ENCODE data around the gene EPHA5. TPM values are rescaled to one million over a fixed set of nuclear protein-coding genes. Genes with fewer than 3 reads are reported as not detected.

Gene EPHA5
- polyA plus RNA-seq, 6 donors from 2014 or later, result not detected

- Mint-ChIP-seq H3K27me3 (no peaks in the 10 kb centered on the region), H3K9me3 (peaks cover 0 to 6% (median 2%) of the 10 kb centered on the region in 7 donors), H3K4me1 (no peaks in the 10 kb centered on the region), H3K4me3 (no peak overlapping the region), H3K36me3 (no peaks in the 10 kb centered on the region), H3K27ac (no peak overlapping the region)
- DNase-seq (no peak), ATAC-seq (ENCODE audit: low read depth in 2 of 2) (no peak)
Observed at GRCh38 chr4:65510976-65511375, 159.3 kb downstream of the EPHA5 start.

DNA sequence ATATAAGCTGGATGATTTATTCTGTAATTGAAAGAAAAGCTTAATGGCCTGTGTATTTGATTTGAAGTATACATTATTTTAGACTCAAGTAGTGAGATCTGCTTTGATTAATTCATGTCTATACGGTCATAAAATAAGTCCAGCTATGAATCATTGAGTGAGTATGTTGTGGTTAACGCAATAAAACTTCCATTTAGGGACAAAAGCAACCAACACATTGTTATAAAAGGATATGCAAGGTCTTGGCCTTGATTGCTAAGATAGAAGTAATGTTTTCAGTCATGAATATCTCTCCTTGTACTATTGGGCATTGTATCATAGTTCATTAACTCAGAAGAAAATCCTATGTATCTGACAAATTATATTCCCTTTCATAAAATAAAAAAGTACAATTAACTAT is 162.1 kb downstream of the EPHA5 start:
- H3K36me3 Mint-ChIP-seq, result no peaks in the 10 kb centered on the region
- no peak overlapping the region for H3K27ac Mint-ChIP-seq
- no peaks in the 10 kb centered on the region for H3K4me1 Mint-ChIP-seq
- H3K4me3 Mint-ChIP-seq, result no peak overlapping the region
- no peaks in the 10 kb centered on the region for H3K27me3 Mint-ChIP-seq
- ATAC-seq (ENCODE audit: low read depth in 2 of 2) (no peak), DNase-seq (no peak)
- peaks cover 0 to 6% (median 0%) of the 10 kb centered on the region in 7 donors for H3K9me3 Mint-ChIP-seq

DNA sequence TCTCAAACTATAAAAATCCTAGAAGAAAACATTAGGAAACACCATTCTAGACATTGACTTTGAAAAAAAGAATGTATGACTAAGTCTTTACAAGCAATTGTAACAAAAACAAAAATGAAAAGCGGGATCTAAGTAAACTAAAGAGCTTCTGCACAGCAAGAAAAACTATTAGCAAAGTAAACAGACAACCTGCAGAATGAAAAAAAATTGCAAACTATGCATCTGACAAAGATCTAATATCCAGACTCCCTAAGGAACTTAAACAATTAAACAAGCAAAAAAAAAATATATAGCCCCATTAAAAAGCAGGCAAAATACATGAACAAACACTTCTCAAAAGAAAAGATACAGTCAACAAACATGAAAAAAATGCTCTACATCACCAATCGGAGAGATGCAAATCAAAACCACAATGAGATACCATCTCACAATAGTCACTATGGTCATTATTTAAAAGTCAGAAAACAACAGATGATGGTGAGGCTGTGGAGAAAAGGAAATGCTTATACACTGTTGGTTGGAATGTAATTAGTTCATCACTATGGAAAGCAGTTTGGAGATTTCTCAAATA is 168.1 kb downstream of the EPHA5 start:
- Mint-ChIP-seq H3K27ac (no peak overlapping the region), H3K4me3 (no peak overlapping the region), H3K36me3 (no peaks in the 10 kb centered on the region), H3K9me3 (peaks cover 0 to 8% (median 0%) of the 10 kb centered on the region in 7 donors), H3K4me1 (no peaks in the 10 kb centered on the region), H3K27me3 (no peaks in the 10 kb centered on the region)
- ATAC-seq (ENCODE audit: low read depth in 2 of 2) (no peak), DNase-seq (no peak)

GRCh38 chr4:65498606-65499005 is 171.7 kb downstream of the EPHA5 start:
- Mint-ChIP-seq H3K4me1 (no peaks in the 10 kb centered on the region), H3K27ac (no peak overlapping the region), H3K36me3 (no peaks in the 10 kb centered on the region), H3K27me3 (no peaks in the 10 kb centered on the region), H3K9me3 (peaks cover 0 to 8% (median 0%) of the 10 kb centered on the region in 7 donors), H3K4me3 (no peak overlapping the region)
- DNase-seq, result no peak
- no peak for ATAC-seq (ENCODE audit: low read depth in 2 of 2)

DNA sequence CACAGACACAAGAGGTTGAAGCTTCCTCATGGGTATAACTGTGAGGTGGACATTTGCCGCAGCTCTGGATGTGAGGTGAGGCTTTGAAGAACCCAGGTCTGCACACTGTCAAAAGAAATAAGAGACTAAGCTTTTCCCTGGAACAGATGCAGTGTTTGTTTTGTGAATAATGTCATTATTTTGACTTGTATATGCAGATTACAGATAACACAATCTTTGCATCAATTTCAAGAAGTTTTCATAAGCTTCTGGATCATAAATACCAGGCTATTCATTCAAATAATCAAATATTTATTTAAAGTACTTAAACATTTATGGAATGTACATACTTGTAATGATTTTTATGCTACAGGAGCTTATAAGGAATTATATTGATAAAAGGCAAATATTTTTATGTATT is 174.8 kb downstream of the EPHA5 start:
- Mint-ChIP-seq H3K4me3 (no peak overlapping the region), H3K27ac (no peak overlapping the region), H3K9me3 (peaks cover 0 to 4% (median 0%) of the 10 kb centered on the region in 7 donors), H3K4me1 (no peaks in the 10 kb centered on the region), H3K36me3 (no peaks in the 10 kb centered on the region), H3K27me3 (no peaks in the 10 kb centered on the region)
- DNase-seq (no peak), ATAC-seq (ENCODE audit: low read depth in 2 of 2) (no peak)

DNA sequence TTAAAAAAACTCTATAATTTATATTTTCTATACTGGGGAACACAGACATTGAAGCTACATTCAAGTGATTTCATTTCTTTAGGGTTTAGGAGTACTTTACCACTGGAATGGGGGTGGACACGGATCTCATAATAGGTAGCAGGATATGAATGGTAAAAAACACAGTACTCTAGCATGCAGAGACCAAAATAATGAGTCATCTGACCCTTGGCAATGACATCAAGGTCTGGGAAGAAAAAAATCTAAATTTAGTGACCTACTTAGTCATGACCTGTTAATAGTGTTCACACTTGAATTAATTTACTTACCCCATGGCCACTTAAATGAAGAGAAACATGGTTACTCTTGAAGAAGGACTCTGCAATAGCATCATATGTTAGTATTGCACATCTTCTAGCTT is 187.9 kb downstream of the EPHA5 start:
- Mint-ChIP-seq H3K27ac (no peak overlapping the region), H3K9me3 (peaks cover 0 to 5% (median 2%) of the 10 kb centered on the region in 7 donors), H3K4me3 (no peak overlapping the region), H3K27me3 (no peaks in the 10 kb centered on the region), H3K4me1 (no peaks in the 10 kb centered on the region), H3K36me3 (no peaks in the 10 kb centered on the region)
- no peak for DNase-seq
- no peak for ATAC-seq (ENCODE audit: low read depth in 2 of 2)

DNA sequence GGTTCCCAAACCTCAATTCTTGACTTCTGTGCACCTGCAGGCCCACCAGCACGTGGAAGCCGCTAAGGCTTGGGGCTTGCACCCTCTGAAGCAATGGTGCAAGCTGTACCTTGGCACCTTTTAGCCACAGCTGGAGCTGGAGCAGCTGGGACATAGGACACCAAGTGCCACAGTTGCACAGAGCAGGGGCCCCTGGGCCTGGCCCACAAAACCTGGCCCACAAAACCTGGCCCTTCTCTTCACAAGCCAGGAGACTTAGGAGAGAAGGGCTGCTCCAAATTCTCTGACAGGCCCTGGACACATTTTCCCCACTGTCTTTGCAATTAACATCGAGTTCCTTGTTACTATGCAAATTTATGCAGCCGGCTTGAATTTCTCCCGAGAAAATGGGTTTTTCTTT is 197.8 kb downstream of the EPHA5 start:
- no peak for DNase-seq
- no peak for ATAC-seq (ENCODE audit: low read depth in 2 of 2)
- H3K27me3 Mint-ChIP-seq, result no peaks in the 10 kb centered on the region
- no peaks in the 10 kb centered on the region for H3K36me3 Mint-ChIP-seq
- H3K9me3 Mint-ChIP-seq, result no peaks in the 10 kb centered on the region
- H3K4me3 Mint-ChIP-seq, result no peak overlapping the region
- H3K27ac Mint-ChIP-seq, result no peak overlapping the region
- no peaks in the 10 kb centered on the region for H3K4me1 Mint-ChIP-seq

DNA sequence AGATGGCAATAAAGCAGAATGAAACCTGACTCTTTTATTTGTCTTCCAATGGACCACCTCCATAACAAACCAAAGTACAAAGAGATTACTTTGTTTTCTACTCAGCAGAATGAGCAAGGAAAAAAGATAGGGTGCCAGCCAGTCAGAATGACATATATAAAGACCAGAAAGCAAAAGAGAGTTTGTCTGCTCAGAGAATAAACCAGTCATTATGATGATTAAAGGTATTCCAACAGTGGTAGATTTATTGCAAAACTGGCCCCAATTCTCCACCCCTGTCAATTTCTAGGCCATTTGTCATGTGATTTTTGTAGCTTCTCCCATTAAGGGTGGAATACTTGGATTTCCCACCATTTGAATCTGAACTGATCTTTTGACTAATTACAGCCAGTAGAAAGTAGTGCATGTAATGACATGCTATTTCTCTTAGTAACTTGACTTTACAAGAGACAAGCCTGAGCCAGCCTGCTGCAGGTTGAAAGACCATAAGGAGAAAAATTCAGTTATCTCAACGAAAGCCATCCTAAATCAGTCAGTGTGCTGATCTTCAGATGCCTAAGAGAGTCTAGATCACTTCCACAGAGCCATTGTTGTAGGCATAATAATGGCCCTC is 203.1 kb downstream of the EPHA5 start:
- H3K4me1 Mint-ChIP-seq, result no peaks in the 10 kb centered on the region
- no peak for ATAC-seq (ENCODE audit: low read depth in 2 of 2)
- H3K27ac Mint-ChIP-seq, result no peak overlapping the region

GRCh38 chr4:65461781-65462180 is 208.5 kb downstream of the EPHA5 start:
- Mint-ChIP-seq H3K36me3 (no peaks in the 10 kb centered on the region), H3K27me3 (no peaks in the 10 kb centered on the region), H3K27ac (no peak overlapping the region), H3K4me3 (no peak overlapping the region), H3K4me1 (no peaks in the 10 kb centered on the region), H3K9me3 (peaks cover 0 to 9% (median 0%) of the 10 kb centered on the region in 7 donors)
- DNase-seq (no peak), ATAC-seq (ENCODE audit: low read depth in 2 of 2) (no peak)

More for the DNA sequence above, 203.1 kb downstream of the EPHA5 start:
- no peaks in the 10 kb centered on the region for H3K27me3 Mint-ChIP-seq
- H3K4me3 Mint-ChIP-seq, result no peak overlapping the region
- peaks cover 0 to 9% (median 0%) of the 10 kb centered on the region in 7 donors for H3K9me3 Mint-ChIP-seq
- DNase-seq, result no peak
- no peaks in the 10 kb centered on the region for H3K36me3 Mint-ChIP-seq

DNA sequence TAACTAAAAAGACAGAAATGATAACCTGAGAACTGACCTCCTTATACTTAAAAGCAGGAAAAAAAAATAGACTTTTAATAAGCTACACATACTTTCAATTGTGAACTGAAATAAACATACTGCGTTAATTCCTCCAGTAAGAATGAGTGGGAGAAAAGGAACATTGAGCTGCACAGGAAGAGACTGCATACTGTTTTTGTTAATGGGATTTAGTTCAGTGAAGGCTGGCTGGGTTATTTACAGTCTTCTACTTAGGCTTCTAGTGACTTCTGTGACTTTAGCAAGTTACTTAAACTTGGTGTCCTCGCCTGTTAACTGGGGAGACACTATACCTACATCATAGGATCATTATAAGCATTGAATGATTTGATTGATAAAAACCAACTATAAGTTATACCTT is 213.3 kb downstream of the EPHA5 start:
- Mint-ChIP-seq H3K27me3 (no peaks in the 10 kb centered on the region), H3K27ac (no peak overlapping the region), H3K36me3 (no peaks in the 10 kb centered on the region), H3K9me3 (no peaks in the 10 kb centered on the region), H3K4me3 (no peak overlapping the region), H3K4me1 (no peaks in the 10 kb centered on the region)
- DNase-seq, result no peak
- no peak for ATAC-seq (ENCODE audit: low read depth in 2 of 2)

- H3K9me3 Mint-ChIP-seq, result no peaks in the 10 kb centered on the region
Observed at GRCh38 chr4:65456579-65456978, 213.7 kb downstream of the EPHA5 start.

GRCh38 chr4:65453398-65453797 is 216.9 kb downstream of the EPHA5 start:
- no peaks in the 10 kb centered on the region for H3K27me3 Mint-ChIP-seq
- H3K9me3 Mint-ChIP-seq, result no peaks in the 10 kb centered on the region
- ATAC-seq (ENCODE audit: low read depth in 2 of 2) (no peak), DNase-seq (no peak)
- H3K27ac Mint-ChIP-seq, result no peak overlapping the region
- no peak overlapping the region for H3K4me3 Mint-ChIP-seq
- H3K36me3 Mint-ChIP-seq, result no peaks in the 10 kb centered on the region
- H3K4me1 Mint-ChIP-seq, result no peaks in the 10 kb centered on the region

More at GRCh38 chr4:65456579-65456978, 213.7 kb downstream of the EPHA5 start:
- Mint-ChIP-seq H3K4me3 (no peak overlapping the region), H3K27ac (no peak overlapping the region), H3K36me3 (no peaks in the 10 kb centered on the region), H3K4me1 (no peaks in the 10 kb centered on the region), H3K27me3 (no peaks in the 10 kb centered on the region)
- ATAC-seq (ENCODE audit: low read depth in 2 of 2), result no peak
- no peak for DNase-seq

- Mint-ChIP-seq H3K4me3 (no peak overlapping the region), H3K27ac (no peak overlapping the region), H3K36me3 (no peaks in the 10 kb centered on the region), H3K27me3 (no peaks in the 10 kb centered on the region), H3K4me1 (no peaks in the 10 kb centered on the region), H3K9me3 (no peaks in the 10 kb centered on the region)
- ATAC-seq (ENCODE audit: low read depth in 2 of 2) (no peak), DNase-seq (no peak)
Observed at GRCh38 chr4:65450899-65451298, 219.4 kb downstream of the EPHA5 start.

GRCh38 chr4:65437102-65437501 is 233.2 kb downstream of the EPHA5 start:
- Mint-ChIP-seq H3K4me3 (no peak overlapping the region), H3K36me3 (no peaks in the 10 kb centered on the region), H3K27me3 (no peaks in the 10 kb centered on the region), H3K9me3 (no peaks in the 10 kb centered on the region), H3K27ac (no peak overlapping the region), H3K4me1 (no peaks in the 10 kb centered on the region)
- ATAC-seq (ENCODE audit: low read depth in 2 of 2), result no peak
- no peak for DNase-seq

DNA sequence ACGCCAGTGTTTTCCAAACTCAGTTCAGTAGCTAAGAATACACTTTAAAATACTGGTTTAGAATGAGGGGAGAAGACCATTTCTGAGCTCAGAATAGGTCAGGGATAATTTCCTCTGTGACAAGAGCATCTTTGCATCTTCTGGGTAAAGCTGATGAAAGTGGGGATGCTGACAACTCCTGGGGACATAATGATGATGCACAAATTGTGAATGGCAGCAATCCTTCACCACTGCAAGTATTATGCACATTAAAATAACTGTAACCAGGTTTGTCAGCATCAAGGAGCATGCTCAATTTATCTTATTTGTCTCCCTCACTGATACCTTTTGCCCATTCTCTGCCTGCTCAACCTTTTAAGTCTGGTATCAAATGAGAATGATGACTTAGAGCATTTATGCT is 248.2 kb downstream of the EPHA5 start:
- Mint-ChIP-seq H3K9me3 (no peaks in the 10 kb centered on the region), H3K36me3 (no peaks in the 10 kb centered on the region), H3K4me1 (no peaks in the 10 kb centered on the region), H3K27me3 (no peaks in the 10 kb centered on the region), H3K4me3 (no peak overlapping the region), H3K27ac (no peak overlapping the region)
- no peak for ATAC-seq (ENCODE audit: low read depth in 2 of 2)
- DNase-seq, result no peak
